Sigmoid colon (tissue), 4 donors: ENCODE data around the gene FCRL2.

Source experiments
- POLR2A ChIP-seq, 2 donors: fragments of 450-650 bp; IDR thresholded peaks; one replicate each; pipeline ENCODE4 v1.6.1; 2016; ENCODE audit warnings: antibody characterized with exemption in 2 of 2, mild to moderate bottlenecking in 2 of 2, moderate library complexity in 2 of 2
- POLR2AphosphoS5 ChIP-seq, 4 donors: sonication (generic); formaldehyde crosslinking; IDR thresholded peaks; one replicate each; pipeline ENCODE4 v1.6.1; 2017; ENCODE audit warnings: antibody characterized with exemption in 4 of 4
- TF ChIP-seq, protein P1 (sequence below), 4 experiments: fragments of 450-650 bp in 3 of 4; fragments of 200-600 bp in 1 of 4; IDR thresholded peaks; one replicate each; pipeline ENCODE4 v1.5.1; 2016 to 2019; ENCODE audit warnings: antibody characterized with exemption in 4 of 4, mild to moderate bottlenecking in 3 of 4, moderate library complexity in 2 of 4

DNA sequence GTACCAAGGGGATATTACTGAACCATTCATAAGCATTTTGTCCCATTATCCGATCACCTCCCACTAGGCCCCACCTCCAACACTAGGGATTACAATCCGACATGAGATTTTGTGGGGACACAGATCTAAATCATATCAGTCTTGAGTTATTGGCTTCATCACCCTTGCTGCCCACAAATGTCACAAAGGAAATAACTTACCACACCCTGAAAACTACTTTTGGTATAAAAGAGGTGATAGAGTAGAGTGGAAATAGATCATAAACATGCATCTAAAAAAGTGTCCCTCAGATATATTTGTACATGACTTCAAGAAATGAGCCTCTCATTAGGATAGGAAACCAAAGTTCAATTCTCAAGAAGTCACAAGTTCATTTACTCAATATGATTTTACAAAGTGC, 53.8 kb downstream of the FCRL2 start:
- TF ChIP-seq, protein P1, sequence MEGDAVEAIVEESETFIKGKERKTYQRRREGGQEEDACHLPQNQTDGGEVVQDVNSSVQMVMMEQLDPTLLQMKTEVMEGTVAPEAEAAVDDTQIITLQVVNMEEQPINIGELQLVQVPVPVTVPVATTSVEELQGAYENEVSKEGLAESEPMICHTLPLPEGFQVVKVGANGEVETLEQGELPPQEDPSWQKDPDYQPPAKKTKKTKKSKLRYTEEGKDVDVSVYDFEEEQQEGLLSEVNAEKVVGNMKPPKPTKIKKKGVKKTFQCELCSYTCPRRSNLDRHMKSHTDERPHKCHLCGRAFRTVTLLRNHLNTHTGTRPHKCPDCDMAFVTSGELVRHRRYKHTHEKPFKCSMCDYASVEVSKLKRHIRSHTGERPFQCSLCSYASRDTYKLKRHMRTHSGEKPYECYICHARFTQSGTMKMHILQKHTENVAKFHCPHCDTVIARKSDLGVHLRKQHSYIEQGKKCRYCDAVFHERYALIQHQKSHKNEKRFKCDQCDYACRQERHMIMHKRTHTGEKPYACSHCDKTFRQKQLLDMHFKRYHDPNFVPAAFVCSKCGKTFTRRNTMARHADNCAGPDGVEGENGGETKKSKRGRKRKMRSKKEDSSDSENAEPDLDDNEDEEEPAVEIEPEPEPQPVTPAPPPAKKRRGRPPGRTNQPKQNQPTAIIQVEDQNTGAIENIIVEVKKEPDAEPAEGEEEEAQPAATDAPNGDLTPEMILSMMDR (IDR thresholded peaks at IDR 0.05) = no peak
- TF ChIP-seq POLR2A (IDR thresholded peaks at IDR 0.05) (no peak), POLR2AphosphoS5 (IDR thresholded peaks at IDR 0.05) (no peak)
